ENCODE results near the gene FNDC3B. TPM values are rescaled to one million over a fixed set of nuclear protein-coding genes. Genes with fewer than 3 reads are reported as not detected.

The FNDC3B gene
- total RNA-seq, 4 donors from 2014 or later: 49.7 to 188 (median 165) TPM

DNA sequence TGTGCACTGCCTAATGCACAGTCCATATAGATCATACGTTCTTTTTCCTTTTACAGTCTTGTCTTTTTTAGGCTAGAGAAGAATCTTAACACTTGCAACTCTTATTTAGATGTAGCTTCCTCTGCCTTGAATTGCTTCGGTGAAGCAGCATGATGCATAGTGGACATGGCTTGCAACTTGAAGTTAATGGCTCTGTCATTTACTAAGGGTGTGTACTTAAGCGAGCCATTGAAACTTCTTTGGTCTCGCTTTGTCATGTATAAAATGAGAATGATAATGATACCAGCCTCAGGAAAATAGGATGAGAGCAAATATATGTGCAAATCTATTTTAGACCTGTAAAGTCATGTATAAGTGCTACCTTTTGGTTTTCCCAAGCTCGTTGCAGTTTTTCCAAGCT lies 261.5 kb downstream of the FNDC3B start:
- Histone ChIP-seq H3K27me3 (no peaks in the 10 kb centered on the region), H3K9me3 (no peaks in the 10 kb centered on the region), H3K4me1 (no peaks in the 10 kb centered on the region), H3K27ac (no peak overlapping the region), H3K36me3 (no peaks in the 10 kb centered on the region), H3K4me3 (no peak overlapping the region)
- intact Hi-C loops (cut with DNase I; ENCODE audit: low total_unique reads): no loop called here
- DNase-seq: no peak
- TF ChIP-seq CTCF (IDR thresholded peaks at IDR 0.05) (no peak), POLR2A (IDR thresholded peaks at IDR 0.05) (no peak)

DNA sequence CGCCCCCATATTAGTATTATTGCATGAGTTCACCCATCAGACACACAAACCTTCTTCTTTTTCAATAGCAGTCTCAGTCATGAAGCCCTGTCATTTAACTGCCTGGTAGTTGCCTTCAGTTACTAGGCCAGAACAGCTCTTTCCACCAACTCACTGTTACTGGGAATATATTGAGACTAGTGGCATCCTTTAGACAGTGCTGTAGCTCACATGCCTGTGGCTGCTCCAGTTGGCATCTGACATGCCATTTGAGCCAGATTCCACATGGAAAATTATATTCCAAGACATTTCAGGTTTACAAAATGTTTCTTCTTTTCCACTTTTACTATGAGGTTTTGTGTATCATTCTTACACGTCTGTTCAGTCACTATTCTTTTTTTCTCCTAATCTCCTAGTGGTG lies 262.8 kb downstream of the FNDC3B start:
- no peak overlapping the region for H3K27ac ChIP-seq
- no peak for DNase-seq
- no peaks in the 10 kb centered on the region for H3K9me3 ChIP-seq
- H3K36me3 ChIP-seq: no peaks in the 10 kb centered on the region
- intact Hi-C loops (cut with DNase I; ENCODE audit: low total_unique reads): no loop called here
- no peaks in the 10 kb centered on the region for H3K4me1 ChIP-seq
- no peak overlapping the region for H3K4me3 ChIP-seq
- TF ChIP-seq POLR2A (IDR thresholded peaks at IDR 0.05) (no peak), CTCF (IDR thresholded peaks at IDR 0.05) (no peak)
- H3K27me3 ChIP-seq: no peaks in the 10 kb centered on the region

- TF ChIP-seq CTCF (IDR thresholded peaks at IDR 0.05) (no peak), POLR2A (IDR thresholded peaks at IDR 0.05) (no peak)
- H3K4me3 ChIP-seq: no peak overlapping the region
- no peaks in the 10 kb centered on the region for H3K4me1 ChIP-seq
- DNase-seq: no peak
- no peaks in the 10 kb centered on the region for H3K9me3 ChIP-seq
- intact Hi-C loops (cut with DNase I; ENCODE audit: low total_unique reads): no loop called here
- H3K27ac ChIP-seq: no peak overlapping the region
- H3K27me3 ChIP-seq: no peaks in the 10 kb centered on the region
- H3K36me3 ChIP-seq: no peaks in the 10 kb centered on the region
Observed at GRCh38 chr3:172303181-172303580, 263.8 kb downstream of the FNDC3B start.

GRCh38 chr3:172303941-172304558 lies 264.7 kb downstream of the FNDC3B start:
- intact Hi-C loops (cut with DNase I; ENCODE audit: low total_unique reads): no loop called here
- no peaks in the 10 kb centered on the region for H3K27me3 ChIP-seq
- H3K27ac ChIP-seq: no peak overlapping the region
- no peak for TF ChIP-seq POLR2A (IDR thresholded peaks at IDR 0.05)
- peak in 1 of 4 experiments; percentile 12 for TF ChIP-seq CTCF (IDR thresholded peaks at IDR 0.05)
- H3K4me1 ChIP-seq: no peaks in the 10 kb centered on the region
- no peaks in the 10 kb centered on the region for H3K9me3 ChIP-seq
- H3K4me3 ChIP-seq: no peak overlapping the region
- DNase-seq: no peak
- H3K36me3 ChIP-seq: no peaks in the 10 kb centered on the region

- H3K4me3 ChIP-seq: no peak overlapping the region
- H3K36me3 ChIP-seq: no peaks in the 10 kb centered on the region
- H3K4me1 ChIP-seq: no peaks in the 10 kb centered on the region
- H3K27ac ChIP-seq: no peak overlapping the region
- H3K27me3 ChIP-seq: no peaks in the 10 kb centered on the region
- TF ChIP-seq CTCF (IDR thresholded peaks at IDR 0.05) (no peak), POLR2A (IDR thresholded peaks at IDR 0.05) (no peak)
- intact Hi-C loops (cut with DNase I; ENCODE audit: low total_unique reads): no loop called here
- DNase-seq: no peak
- H3K9me3 ChIP-seq: no peaks in the 10 kb centered on the region
Observed at GRCh38 chr3:172305552-172305951, 266.2 kb downstream of the FNDC3B start.
